ENCODE measurements around the gene SLC36A4.
A peak's percentile ranks its signal among the peaks of the same experiment; 100 is the strongest.

The SLC36A4 gene

GRCh38 chr11:93198215-93198845 lies 539 bp upstream of the SLC36A4 start:
- H3K4me3 ChIP-seq (ENCODE audit: low read depth, low read length) = peak overlapping the region; percentile 62
- in situ Hi-C loops (cut with HindIII; ENCODE audit: low sequenced_read_pairs) = no loop called here
- DNase-seq (ENCODE audit: low read depth, low spot score) = no peak
- TF ChIP-seq CTCF (IDR thresholded peaks at IDR 0.05; ENCODE audit: low read depth, low read length) = no peak

GRCh38 chr11:93196816-93197379 lies 893 bp downstream of the SLC36A4 start:
- DNase-seq (ENCODE audit: low read depth, low spot score) = no peak
- peak; percentile 53 for TF ChIP-seq CTCF (IDR thresholded peaks at IDR 0.05; ENCODE audit: low read depth, low read length)
- in situ Hi-C loops (cut with HindIII; ENCODE audit: low sequenced_read_pairs) = no loop called here

GRCh38 chr11:93194673-93195291 lies 3.0 kb downstream of the SLC36A4 start:
- TF ChIP-seq CTCF (IDR thresholded peaks at IDR 0.05; ENCODE audit: low read depth, low read length) = no peak
- in situ Hi-C loops (cut with HindIII; ENCODE audit: low sequenced_read_pairs) = no loop called here
- DNase-seq (ENCODE audit: low read depth, low spot score) = no peak

More at GRCh38 chr11:93196816-93197379, 893 bp downstream of the SLC36A4 start:
- peak overlapping the region; percentile 62 for H3K4me3 ChIP-seq (ENCODE audit: low read depth, low read length)

GRCh38 chr11:93193731-93194130 lies 4.1 kb downstream of the SLC36A4 start:
- DNase-seq (ENCODE audit: low read depth, low spot score) = no peak
- no peak for TF ChIP-seq CTCF (IDR thresholded peaks at IDR 0.05; ENCODE audit: low read depth, low read length)
- no peak overlapping the region for H3K4me3 ChIP-seq (ENCODE audit: low read depth, low read length)
- in situ Hi-C loops (cut with HindIII; ENCODE audit: low sequenced_read_pairs) = no loop called here

More at GRCh38 chr11:93194673-93195291, 3.0 kb downstream of the SLC36A4 start:
- H3K4me3 ChIP-seq (ENCODE audit: low read depth, low read length) = no peak overlapping the region

GRCh38 chr11:93192163-93192562 lies 5.6 kb downstream of the SLC36A4 start:
- no peak for TF ChIP-seq CTCF (IDR thresholded peaks at IDR 0.05; ENCODE audit: low read depth, low read length)
- no peak overlapping the region for H3K4me3 ChIP-seq (ENCODE audit: low read depth, low read length)
- DNase-seq (ENCODE audit: low read depth, low spot score) = no peak
- in situ Hi-C loops (cut with HindIII; ENCODE audit: low sequenced_read_pairs) = no loop called here

- in situ Hi-C loops (cut with HindIII; ENCODE audit: low sequenced_read_pairs) = no loop called here
- no peak overlapping the region for H3K4me3 ChIP-seq (ENCODE audit: low read depth, low read length)
- DNase-seq (ENCODE audit: low read depth, low spot score) = no peak
- TF ChIP-seq CTCF (IDR thresholded peaks at IDR 0.05; ENCODE audit: low read depth, low read length) = no peak
Observed at GRCh38 chr11:93189462-93189861, 8.3 kb downstream of the SLC36A4 start.
